GM18526 (cell line): ENCODE data around the gene CPT1A.

Experiments
- POLR2A ChIP-seq: IDR thresholded peaks from 3 replicates; pipeline ENCODE4 v1.6.1; 2011; ENCODE audit not compliant: insufficient read length; ENCODE audit errors: extremely low read depth

Gene CPT1A

GRCh38 chr11:68783216-68783821 lies 58.4 kb downstream of the CPT1A start:
- TF ChIP-seq POLR2A, result no peak

- no peak for TF ChIP-seq POLR2A
Observed at GRCh38 chr11:68782711-68783110, 59.0 kb downstream of the CPT1A start.

- TF ChIP-seq POLR2A, result no peak
Observed at GRCh38 chr11:68780829-68781228, 60.9 kb downstream of the CPT1A start.

- no peak for TF ChIP-seq POLR2A
Observed at GRCh38 chr11:68778205-68778604, 63.5 kb downstream of the CPT1A start.

- no peak for TF ChIP-seq POLR2A
Observed at GRCh38 chr11:68776442-68777235, 65.1 kb downstream of the CPT1A start.

GRCh38 chr11:68775951-68776388 lies 65.7 kb downstream of the CPT1A start:
- no peak for TF ChIP-seq POLR2A

- TF ChIP-seq POLR2A, result no peak
Observed at GRCh38 chr11:68774194-68774585, 67.5 kb downstream of the CPT1A start.

GRCh38 chr11:68773521-68774193 lies 68.1 kb downstream of the CPT1A start:
- no peak for TF ChIP-seq POLR2A

- no peak for TF ChIP-seq POLR2A
Observed at GRCh38 chr11:68772936-68773335, 68.8 kb downstream of the CPT1A start.

GRCh38 chr11:68770781-68771180 lies 70.9 kb downstream of the CPT1A start:
- TF ChIP-seq POLR2A, result no peak

- no peak for TF ChIP-seq POLR2A
Observed at GRCh38 chr11:68767672-68768071, 74.0 kb downstream of the CPT1A start.

- TF ChIP-seq POLR2A, result no peak
Observed at GRCh38 chr11:68766786-68767185, 74.9 kb downstream of the CPT1A start.

- TF ChIP-seq POLR2A, result no peak
Observed at GRCh38 chr11:68764746-68765145, 77.0 kb downstream of the CPT1A start.

- no peak for TF ChIP-seq POLR2A
Observed at GRCh38 chr11:68763926-68764657, 77.6 kb downstream of the CPT1A start.

- TF ChIP-seq POLR2A, result no peak
Observed at GRCh38 chr11:68763181-68763721, 78.5 kb downstream of the CPT1A start.
